Uterus (tissue), 4 donors: ENCODE measurements around the gene PPIH. TPM values are rescaled to one million over a fixed set of nuclear protein-coding genes. Genes with fewer than 3 reads are reported as not detected.

Source experiments
- DNase-seq, 2 donors: peaks; one replicate each; pipeline ENCODE4 v3.0.0-alpha.2; 2019 to 2020
- H3K27ac ChIP-seq, 2 donors: fragments of 200-600 bp; sonication (generic); 1 replicate in 1 of 2; 2 replicates in 1 of 2; pipeline ENCODE4 v1.5.1; 2016 to 2018
- H3K27me3 ChIP-seq, 2 donors: fragments of 200-600 bp; sonication (generic); one replicate each; pipeline ENCODE4 v1.5.1; 2018 to 2019; ENCODE audit warnings: control low read depth in 1 of 2
- H3K36me3 ChIP-seq, 2 donors: fragments of 200-600 bp; sonication (generic); one replicate each; pipeline ENCODE4 v1.5.1; 2019; ENCODE audit warnings: control low read depth in 1 of 2
- H3K4me1 ChIP-seq, 2 donors: fragments of 200-600 bp; sonication (generic); one replicate each; pipeline ENCODE4 v1.5.1; 2018 to 2019; ENCODE audit warnings: control low read depth in 1 of 2
- H3K4me3 ChIP-seq, 2 donors: fragments of 200-600 bp; sonication (generic); 1 replicate in 1 of 2; 2 replicates in 1 of 2; pipeline ENCODE4 v1.5.1; 2018 to 2019; ENCODE audit warnings: mild to moderate bottlenecking in 1 of 2
- H3K9me3 ChIP-seq, 2 donors: fragments of 200-600 bp; sonication (generic); one replicate each; pipeline ENCODE4 v1.5.1; 2019; ENCODE audit warnings: control low read depth in 1 of 2
- CTCF ChIP-seq, 4 experiments: fragments of 200-600 bp in 2 of 4; fragments of 450-650 bp in 2 of 4; sonication (generic) in 2 of 4; IDR thresholded peaks; one replicate each; pipeline ENCODE4 v1.5.1; 2016 to 2019; ENCODE audit warnings: antibody characterized with exemption in 4 of 4, mild to moderate bottlenecking in 2 of 4, moderate library complexity in 1 of 4
- POLR2A ChIP-seq, 2 donors: fragments of 450-650 bp; IDR thresholded peaks; one replicate each; pipeline ENCODE4 v1.6.1; 2016; ENCODE audit warnings: antibody characterized with exemption in 2 of 2, mild to moderate bottlenecking in 1 of 2, moderate library complexity in 1 of 2
- intact Hi-C: fragments of 100-400 bp; cut with DNase I; formaldehyde crosslinking; loops from one replicate; pipeline ENCODE4 v1.15.1; 2023; ENCODE audit warnings: low total_unique reads
- total RNA-seq, 4 donors: library from RNA; depleted of rRNA in 3 of 4; stranded (reverse); fragments of >200 nt in 3 of 4; gene quantifications; one replicate each; pipeline versions ENCODE4 v1.1.0 to v1.2.4, GENCODE V29; 2014 to 2023
- donor health status: DM: yes; HTN: yes; CAD: no.

PPIH gene
- total RNA-seq, 4 donors from 2014 or later, result 2.6 to 48.4 (median 36.3) TPM

GRCh38 chr1:42689912-42690311 is 31.7 kb downstream of the PPIH start:
- H3K27ac ChIP-seq, result no peak overlapping the region
- H3K27me3 ChIP-seq, result no peaks in the 10 kb centered on the region
- TF ChIP-seq CTCF (IDR thresholded peaks at IDR 0.05) (no peak), POLR2A (IDR thresholded peaks at IDR 0.05) (no peak)
- intact Hi-C loops, result no loop called here
- no peaks in the 10 kb centered on the region for H3K36me3 ChIP-seq
- no peak for DNase-seq
- no peaks in the 10 kb centered on the region for H3K9me3 ChIP-seq
- H3K4me3 ChIP-seq, result no peak overlapping the region
- H3K4me1 ChIP-seq, result peaks cover 3 to 15% of the 10 kb centered on the region in 2 donors

- H3K4me3 ChIP-seq, result no peak overlapping the region
- TF ChIP-seq POLR2A (IDR thresholded peaks at IDR 0.05), result no peak
- no peak for TF ChIP-seq CTCF (IDR thresholded peaks at IDR 0.05)
- H3K27me3 ChIP-seq, result no peaks in the 10 kb centered on the region
- H3K27ac ChIP-seq, result no peak overlapping the region
- no peaks in the 10 kb centered on the region for H3K36me3 ChIP-seq
- DNase-seq, result no peak
- no peaks in the 10 kb centered on the region for H3K9me3 ChIP-seq
- peaks cover 3 to 9% of the 10 kb centered on the region in 2 donors for H3K4me1 ChIP-seq
- intact Hi-C loops, result no loop called here
These were observed 32.4 kb downstream of the PPIH start for GRCh38 chr1:42690477-42691156.

- no peaks in the 10 kb centered on the region for H3K36me3 ChIP-seq
- TF ChIP-seq POLR2A (IDR thresholded peaks at IDR 0.05) (no peak), CTCF (IDR thresholded peaks at IDR 0.05) (no peak)
- no peak overlapping the region for H3K4me3 ChIP-seq
- intact Hi-C loops, result no loop called here
- H3K9me3 ChIP-seq, result no peaks in the 10 kb centered on the region
- H3K27ac ChIP-seq, result no peak overlapping the region
- H3K4me1 ChIP-seq, result peaks cover 3 to 5% of the 10 kb centered on the region in 2 donors
- no peaks in the 10 kb centered on the region for H3K27me3 ChIP-seq
- DNase-seq, result no peak
These were observed 32.9 kb downstream of the PPIH start for GRCh38 chr1:42691157-42691498.

- DNase-seq, result no peak
- no peak for TF ChIP-seq POLR2A (IDR thresholded peaks at IDR 0.05)
- no peak for TF ChIP-seq CTCF (IDR thresholded peaks at IDR 0.05)
- intact Hi-C loops, result no loop called here
- peaks cover 0 to 3% of the 10 kb centered on the region in 2 donors for H3K4me1 ChIP-seq
- H3K4me3 ChIP-seq, result no peak overlapping the region
- H3K27me3 ChIP-seq, result no peaks in the 10 kb centered on the region
- H3K9me3 ChIP-seq, result no peaks in the 10 kb centered on the region
- H3K36me3 ChIP-seq, result no peaks in the 10 kb centered on the region
- no peak overlapping the region for H3K27ac ChIP-seq
These were observed 34.2 kb downstream of the PPIH start for GRCh38 chr1:42692461-42692860.

GRCh38 chr1:42692911-42693310 is 34.7 kb downstream of the PPIH start:
- Histone ChIP-seq H3K4me3 (no peak overlapping the region), H3K4me1 (peaks cover 0 to 3% of the 10 kb centered on the region in 2 donors), H3K27ac (no peak overlapping the region), H3K36me3 (no peaks in the 10 kb centered on the region), H3K9me3 (no peaks in the 10 kb centered on the region), H3K27me3 (no peaks in the 10 kb centered on the region)
- TF ChIP-seq CTCF (IDR thresholded peaks at IDR 0.05) (no peak), POLR2A (IDR thresholded peaks at IDR 0.05) (no peak)
- intact Hi-C loops, result no loop called here
- no peak for DNase-seq
